ENCODE measurements around the gene CDH6. TPM values are rescaled to one million over a fixed set of nuclear protein-coding genes. Genes with fewer than 3 reads are reported as not detected.

CDH6 gene
- total RNA-seq, 2 donors from 2014 or later, result 1.1 to 2.2 TPM

DNA sequence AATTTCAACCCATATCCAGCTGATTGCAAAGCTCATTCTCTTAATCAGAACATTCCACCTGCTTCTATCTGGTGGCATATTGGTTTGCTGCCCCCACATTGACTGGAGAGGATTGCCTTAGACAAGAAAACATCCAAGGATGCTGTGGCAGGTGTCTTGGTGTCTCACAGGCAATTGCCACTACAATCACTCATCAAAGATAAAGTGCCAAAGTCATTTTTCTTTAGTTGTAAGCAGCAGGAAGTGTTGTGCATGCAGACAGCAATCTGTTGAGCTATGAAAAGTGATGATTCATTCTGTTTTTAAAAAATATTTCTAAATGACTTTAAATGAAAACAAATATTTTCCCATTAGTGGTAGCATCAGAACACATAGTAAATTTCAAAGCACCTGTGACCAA lies 53.9 kb downstream of the CDH6 start:
- DNase-seq (ENCODE audit: low spot score), result no peak
- TF ChIP-seq, protein P1, sequence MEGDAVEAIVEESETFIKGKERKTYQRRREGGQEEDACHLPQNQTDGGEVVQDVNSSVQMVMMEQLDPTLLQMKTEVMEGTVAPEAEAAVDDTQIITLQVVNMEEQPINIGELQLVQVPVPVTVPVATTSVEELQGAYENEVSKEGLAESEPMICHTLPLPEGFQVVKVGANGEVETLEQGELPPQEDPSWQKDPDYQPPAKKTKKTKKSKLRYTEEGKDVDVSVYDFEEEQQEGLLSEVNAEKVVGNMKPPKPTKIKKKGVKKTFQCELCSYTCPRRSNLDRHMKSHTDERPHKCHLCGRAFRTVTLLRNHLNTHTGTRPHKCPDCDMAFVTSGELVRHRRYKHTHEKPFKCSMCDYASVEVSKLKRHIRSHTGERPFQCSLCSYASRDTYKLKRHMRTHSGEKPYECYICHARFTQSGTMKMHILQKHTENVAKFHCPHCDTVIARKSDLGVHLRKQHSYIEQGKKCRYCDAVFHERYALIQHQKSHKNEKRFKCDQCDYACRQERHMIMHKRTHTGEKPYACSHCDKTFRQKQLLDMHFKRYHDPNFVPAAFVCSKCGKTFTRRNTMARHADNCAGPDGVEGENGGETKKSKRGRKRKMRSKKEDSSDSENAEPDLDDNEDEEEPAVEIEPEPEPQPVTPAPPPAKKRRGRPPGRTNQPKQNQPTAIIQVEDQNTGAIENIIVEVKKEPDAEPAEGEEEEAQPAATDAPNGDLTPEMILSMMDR (IDR thresholded peaks at IDR 0.05), result no peak

DNA sequence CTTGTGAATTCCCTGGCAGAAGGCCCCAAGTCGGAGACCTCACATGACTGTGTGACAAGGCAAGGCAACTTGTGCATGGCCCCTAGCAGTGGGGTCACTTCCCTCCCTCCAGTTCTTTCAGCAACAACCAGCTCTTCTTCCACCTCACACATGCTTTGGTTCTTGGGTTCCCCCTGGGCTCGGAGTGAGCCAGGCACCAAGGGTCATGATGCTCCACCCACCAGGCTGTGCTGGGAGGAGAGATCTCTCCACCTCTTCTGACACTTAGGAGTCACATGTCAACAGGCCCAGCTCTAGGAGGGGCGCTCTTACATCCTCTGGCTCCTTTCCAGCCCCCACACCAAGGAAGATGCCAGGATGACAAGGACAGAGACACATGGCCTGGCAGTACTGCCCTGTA lies 56.7 kb downstream of the CDH6 start:
- no peaks in the 10 kb centered on the region for H3K27me3 ChIP-seq
- DNase-seq (ENCODE audit: low spot score), result no peak

More for the DNA sequence above, 53.9 kb downstream of the CDH6 start:
- Histone ChIP-seq H3K9me3 (no peaks in the 10 kb centered on the region), H3K27ac (no peak overlapping the region), H3K4me3 (no peak overlapping the region), H3K36me3 (no peaks in the 10 kb centered on the region), H3K27me3 (no peaks in the 10 kb centered on the region), H3K4me1 (no peaks in the 10 kb centered on the region)

DNA sequence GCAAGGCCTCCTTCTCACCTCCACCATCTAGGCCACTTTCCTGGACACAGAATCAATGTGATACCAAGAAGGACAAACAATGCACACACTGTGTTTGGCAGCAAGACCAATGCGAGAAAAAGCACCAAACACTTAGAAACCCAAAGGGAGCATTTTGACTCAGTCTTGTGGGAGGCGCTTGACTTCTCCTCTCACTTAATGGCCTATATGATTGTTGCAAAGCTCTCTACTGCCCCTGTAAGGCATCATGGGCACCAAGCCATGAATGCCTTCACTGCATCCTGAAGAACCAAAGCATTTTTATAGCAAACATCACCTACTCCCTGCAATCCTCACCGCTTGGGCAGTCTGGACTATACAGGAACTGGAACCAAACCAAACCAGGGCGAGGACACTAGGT lies 57.5 kb downstream of the CDH6 start:
- TF ChIP-seq, protein P1 (IDR thresholded peaks at IDR 0.05), result no peak
- no peaks in the 10 kb centered on the region for H3K4me1 ChIP-seq
- H3K27me3 ChIP-seq, result no peaks in the 10 kb centered on the region
- no peaks in the 10 kb centered on the region for H3K9me3 ChIP-seq
- H3K36me3 ChIP-seq, result no peaks in the 10 kb centered on the region
- no peak for DNase-seq (ENCODE audit: low spot score)
- H3K4me3 ChIP-seq, result no peak overlapping the region
- no peak overlapping the region for H3K27ac ChIP-seq

More for the DNA sequence above, 56.7 kb downstream of the CDH6 start:
- no peak overlapping the region for H3K4me3 ChIP-seq
- TF ChIP-seq, protein P1 (IDR thresholded peaks at IDR 0.05), result no peak
- no peak overlapping the region for H3K27ac ChIP-seq
- no peaks in the 10 kb centered on the region for H3K9me3 ChIP-seq
- no peaks in the 10 kb centered on the region for H3K36me3 ChIP-seq
- H3K4me1 ChIP-seq, result no peaks in the 10 kb centered on the region

DNA sequence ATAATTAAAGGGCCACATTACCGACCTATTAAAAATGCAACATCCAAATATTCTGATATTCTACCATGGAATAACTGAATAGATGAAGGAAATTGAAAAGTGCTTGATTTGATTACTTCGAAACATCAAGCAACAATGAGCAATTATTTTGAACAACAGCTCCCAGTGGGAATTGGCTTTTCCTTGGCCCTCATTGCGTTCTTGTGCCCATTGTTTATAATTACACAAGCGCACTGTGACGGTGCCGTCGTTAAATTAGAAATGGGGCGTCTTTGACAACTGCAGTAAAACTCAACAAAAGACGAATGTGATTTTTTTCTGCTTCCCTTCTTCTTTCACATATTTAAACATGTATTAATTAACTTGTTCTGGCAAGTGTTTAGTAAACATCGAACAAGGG lies 61.6 kb downstream of the CDH6 start:
- TF ChIP-seq, protein P1 (IDR thresholded peaks at IDR 0.05), result no peak
- H3K27ac ChIP-seq, result no peak overlapping the region
- no peaks in the 10 kb centered on the region for H3K36me3 ChIP-seq
- H3K9me3 ChIP-seq, result no peaks in the 10 kb centered on the region
- no peak for DNase-seq (ENCODE audit: low spot score)
- H3K4me3 ChIP-seq, result no peak overlapping the region
- no peaks in the 10 kb centered on the region for H3K4me1 ChIP-seq
- no peaks in the 10 kb centered on the region for H3K27me3 ChIP-seq

DNA sequence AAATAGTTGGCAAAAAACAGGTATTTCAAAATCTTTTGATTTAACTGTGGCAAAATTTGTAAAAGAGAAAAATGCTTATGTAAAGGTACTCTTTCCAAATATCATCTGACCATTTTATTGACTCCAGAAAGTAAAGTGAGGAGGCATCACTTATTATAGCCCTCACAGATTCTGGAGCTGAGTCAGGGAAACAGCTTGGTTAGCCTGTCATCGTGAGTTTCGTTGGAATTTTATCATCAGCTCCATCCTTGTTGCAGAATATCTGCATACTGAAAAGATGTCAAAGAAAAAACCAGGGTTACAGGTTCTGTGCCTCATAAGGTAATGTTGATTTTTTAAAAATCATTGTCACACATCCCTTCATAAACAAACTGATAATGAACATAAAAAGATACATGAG lies 74.8 kb downstream of the CDH6 start:
- no peaks in the 10 kb centered on the region for H3K9me3 ChIP-seq
- no peak for DNase-seq (ENCODE audit: low spot score)
- H3K4me1 ChIP-seq, result no peaks in the 10 kb centered on the region
- H3K27ac ChIP-seq, result no peak overlapping the region
- no peak overlapping the region for H3K4me3 ChIP-seq
- H3K36me3 ChIP-seq, result no peaks in the 10 kb centered on the region
- H3K27me3 ChIP-seq, result no peaks in the 10 kb centered on the region
- TF ChIP-seq, protein P1 (IDR thresholded peaks at IDR 0.05), result no peak

DNA sequence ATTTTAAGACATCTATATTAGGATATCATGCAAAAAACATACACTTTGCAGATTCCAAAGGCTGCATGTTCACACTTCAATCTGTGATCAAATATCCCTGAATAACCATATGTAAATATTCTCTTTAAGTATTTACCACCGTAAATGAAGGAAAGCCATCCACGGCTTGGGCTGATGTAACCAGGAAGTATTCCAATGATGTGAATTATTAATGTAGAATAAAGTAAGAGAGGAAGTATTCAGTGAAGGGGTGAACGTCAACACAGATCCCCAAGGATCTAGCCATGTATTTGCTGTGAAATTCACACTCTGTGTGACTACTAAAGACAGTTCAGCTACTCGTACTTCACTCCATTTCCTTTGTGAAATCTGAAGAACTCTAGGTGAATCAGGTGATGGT lies 75.2 kb downstream of the CDH6 start:
- Histone ChIP-seq H3K27ac (no peak overlapping the region), H3K4me1 (no peaks in the 10 kb centered on the region), H3K27me3 (no peaks in the 10 kb centered on the region), H3K4me3 (no peak overlapping the region), H3K9me3 (no peaks in the 10 kb centered on the region), H3K36me3 (no peaks in the 10 kb centered on the region)
- no peak for DNase-seq (ENCODE audit: low spot score)
- TF ChIP-seq, protein P1 (IDR thresholded peaks at IDR 0.05), result no peak

Data from right atrium auricular region (tissue), 2 donors.